BE2C (cell line): ENCODE results near the gene BAZ1B.

ENCODE experiments used
- DNase-seq: peaks from one replicate; pipeline ENCODE4 v3.0.0-alpha.2; 2020
- H3K27me3 ChIP-seq: fragments of 250-450 bp; sonication (Bioruptor Pico); 2 replicates; pipeline ENCODE4 v1.5.1; 2020; ENCODE audit warnings: mild to moderate bottlenecking
- H3K36me3 ChIP-seq: fragments of 250-450 bp; sonication (Bioruptor Pico); 2 replicates; pipeline ENCODE4 v1.5.1; 2020; ENCODE audit warnings: mild to moderate bottlenecking
- H3K4me1 ChIP-seq: fragments of 250-450 bp; sonication (Bioruptor Pico); 2 replicates; pipeline ENCODE4 v1.5.1; 2020
- H3K4me3 ChIP-seq: 2 replicates; pipeline ENCODE4 v1.5.1; 2011; ENCODE audit warnings: low read depth, low read length
- H3K9me3 ChIP-seq: fragments of 250-450 bp; sonication (Bioruptor Pico); 2 replicates; pipeline ENCODE4 v1.5.1; 2020
- TF ChIP-seq, protein P1 (sequence below): IDR thresholded peaks from 2 replicates; pipeline ENCODE4 v1.5.1; 2012; ENCODE audit warnings: mild to moderate bottlenecking, low read depth, low read length

BAZ1B gene

DNA sequence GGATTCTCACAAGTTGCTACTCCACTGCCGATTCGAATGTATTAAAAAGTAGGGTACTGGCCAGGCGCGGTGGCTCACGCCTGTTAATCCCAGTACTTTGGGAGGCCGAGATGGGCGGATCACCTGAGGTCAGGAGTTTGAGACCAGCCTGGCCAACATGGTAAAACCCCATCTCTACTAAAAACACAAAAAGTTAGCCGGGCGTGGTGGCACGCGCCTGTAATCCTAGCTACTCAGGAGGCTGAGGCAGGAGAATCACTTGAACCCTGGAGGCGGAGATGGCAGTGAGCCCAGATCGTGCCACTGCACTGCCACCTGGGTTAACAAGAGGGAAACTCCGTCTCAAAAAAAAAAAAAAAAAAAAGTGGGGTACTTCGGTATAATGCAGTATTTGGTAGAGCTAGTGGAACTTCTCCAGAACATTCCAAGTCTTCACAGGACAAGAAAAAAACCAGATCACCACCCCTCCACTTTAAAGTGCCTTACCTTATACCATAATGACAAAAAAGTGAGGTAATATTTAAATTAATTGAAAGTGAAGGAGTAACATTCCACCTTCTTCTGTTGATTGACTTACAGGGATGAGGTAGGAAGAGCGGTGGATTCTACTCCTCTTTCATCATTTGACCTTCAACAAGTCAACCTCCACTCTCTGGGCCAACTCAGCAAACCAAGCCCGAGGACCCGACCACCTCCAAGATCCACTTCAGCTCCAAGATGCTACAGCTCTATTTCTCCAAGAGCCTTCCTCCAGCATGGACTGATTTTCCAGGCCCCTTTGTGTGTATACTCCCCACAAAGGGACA lies 2.0 kb downstream of the BAZ1B start:
- Histone ChIP-seq H3K4me3 (peak overlapping the region; percentile 72), H3K9me3 (no peaks in the 10 kb centered on the region), H3K27me3 (no peaks in the 10 kb centered on the region), H3K36me3 (peaks cover 54% of the 10 kb centered on the region), H3K4me1 (no peaks in the 10 kb centered on the region)
- TF ChIP-seq, protein P1, sequence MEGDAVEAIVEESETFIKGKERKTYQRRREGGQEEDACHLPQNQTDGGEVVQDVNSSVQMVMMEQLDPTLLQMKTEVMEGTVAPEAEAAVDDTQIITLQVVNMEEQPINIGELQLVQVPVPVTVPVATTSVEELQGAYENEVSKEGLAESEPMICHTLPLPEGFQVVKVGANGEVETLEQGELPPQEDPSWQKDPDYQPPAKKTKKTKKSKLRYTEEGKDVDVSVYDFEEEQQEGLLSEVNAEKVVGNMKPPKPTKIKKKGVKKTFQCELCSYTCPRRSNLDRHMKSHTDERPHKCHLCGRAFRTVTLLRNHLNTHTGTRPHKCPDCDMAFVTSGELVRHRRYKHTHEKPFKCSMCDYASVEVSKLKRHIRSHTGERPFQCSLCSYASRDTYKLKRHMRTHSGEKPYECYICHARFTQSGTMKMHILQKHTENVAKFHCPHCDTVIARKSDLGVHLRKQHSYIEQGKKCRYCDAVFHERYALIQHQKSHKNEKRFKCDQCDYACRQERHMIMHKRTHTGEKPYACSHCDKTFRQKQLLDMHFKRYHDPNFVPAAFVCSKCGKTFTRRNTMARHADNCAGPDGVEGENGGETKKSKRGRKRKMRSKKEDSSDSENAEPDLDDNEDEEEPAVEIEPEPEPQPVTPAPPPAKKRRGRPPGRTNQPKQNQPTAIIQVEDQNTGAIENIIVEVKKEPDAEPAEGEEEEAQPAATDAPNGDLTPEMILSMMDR, result no peak
- no peak for DNase-seq

DNA sequence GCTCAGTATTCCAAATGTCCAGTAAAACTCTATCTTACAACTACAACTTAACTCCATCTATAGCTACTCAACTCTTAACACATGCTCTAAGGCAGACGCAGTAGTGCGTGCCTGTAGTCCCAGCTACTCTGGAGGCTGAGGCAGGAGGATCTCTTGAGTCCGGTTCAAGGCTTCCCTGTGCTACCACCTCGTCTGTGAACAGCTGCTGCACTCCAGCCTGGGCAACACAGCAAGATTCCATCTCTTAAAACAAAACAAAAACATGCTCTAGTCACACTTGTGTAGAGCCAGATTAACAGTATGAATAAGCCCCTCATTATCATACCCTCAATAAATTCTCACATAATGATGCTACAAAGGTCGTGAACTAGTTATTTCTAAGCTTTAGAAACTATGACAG lies 3.6 kb downstream of the BAZ1B start:
- H3K9me3 ChIP-seq, result no peaks in the 10 kb centered on the region
- peaks cover 70% of the 10 kb centered on the region for H3K36me3 ChIP-seq
- H3K4me1 ChIP-seq, result no peaks in the 10 kb centered on the region
- no peaks in the 10 kb centered on the region for H3K27me3 ChIP-seq
- DNase-seq, result no peak
- peak overlapping the region; percentile 72 for H3K4me3 ChIP-seq
- TF ChIP-seq, protein P1, result no peak

DNA sequence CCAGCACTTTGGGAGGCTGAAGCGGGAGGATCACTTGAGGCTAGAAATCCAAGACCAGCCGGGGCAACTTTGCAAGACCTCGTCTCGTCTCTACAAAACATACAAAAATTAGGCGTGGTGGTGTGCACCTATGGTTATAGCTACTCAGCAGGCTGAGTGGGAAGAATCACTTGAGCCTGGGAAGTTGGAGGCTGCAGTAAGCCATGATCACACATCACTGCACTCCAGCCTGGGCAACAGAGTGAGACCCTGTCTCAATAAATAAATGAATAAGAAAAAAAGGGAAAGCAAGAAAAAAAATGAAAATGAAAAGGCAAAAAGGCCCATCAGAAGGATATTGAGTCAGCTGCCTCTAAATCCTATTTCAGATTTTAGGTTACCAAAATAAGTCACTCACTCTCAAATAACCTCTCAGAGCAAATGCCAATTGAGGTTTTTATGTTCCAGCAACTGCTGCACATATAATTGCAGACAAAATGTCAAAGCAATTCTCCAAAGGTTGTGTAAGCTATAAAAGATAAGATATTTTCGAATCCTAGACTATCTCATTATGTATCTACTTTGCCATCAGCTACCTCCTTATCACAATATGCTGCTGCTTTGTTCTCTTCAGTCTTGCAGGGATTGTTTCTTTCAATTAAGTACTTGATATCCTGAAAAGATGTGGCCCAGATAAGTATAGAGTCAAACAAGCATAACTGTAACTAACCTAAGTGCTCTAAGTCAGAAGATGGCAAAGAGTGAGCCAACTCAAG lies 4.7 kb downstream of the BAZ1B start:
- H3K36me3 ChIP-seq, result peaks cover 80% of the 10 kb centered on the region
- no peaks in the 10 kb centered on the region for H3K27me3 ChIP-seq
- H3K9me3 ChIP-seq, result no peaks in the 10 kb centered on the region
- TF ChIP-seq, protein P1, result no peak
- H3K4me1 ChIP-seq, result no peaks in the 10 kb centered on the region
- no peak overlapping the region for H3K4me3 ChIP-seq
- DNase-seq, result no peak

DNA sequence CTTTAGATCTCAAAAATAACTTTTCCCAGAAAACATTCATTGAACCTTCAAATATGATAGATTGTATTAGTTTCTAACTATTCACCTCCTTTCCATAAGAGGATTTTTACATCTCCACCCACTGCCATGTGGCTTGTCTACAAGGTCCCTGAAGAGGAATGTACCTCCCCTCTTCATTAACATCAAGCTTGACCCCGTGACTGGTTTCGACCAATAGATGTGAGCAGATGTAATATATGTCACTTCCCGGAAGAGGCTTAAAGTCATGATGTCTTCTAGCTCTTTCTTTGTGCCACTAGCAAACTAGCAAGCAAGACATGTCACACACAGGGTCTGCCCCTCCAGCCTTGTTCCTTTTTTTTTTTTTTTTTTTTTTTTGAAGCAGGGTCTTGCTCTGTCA lies 6.9 kb downstream of the BAZ1B start:
- TF ChIP-seq, protein P1, result no peak
- no peaks in the 10 kb centered on the region for H3K4me1 ChIP-seq
- peaks cover 91% of the 10 kb centered on the region for H3K36me3 ChIP-seq
- no peaks in the 10 kb centered on the region for H3K9me3 ChIP-seq
- H3K27me3 ChIP-seq, result no peaks in the 10 kb centered on the region
- no peak overlapping the region for H3K4me3 ChIP-seq
- no peak for DNase-seq

DNA sequence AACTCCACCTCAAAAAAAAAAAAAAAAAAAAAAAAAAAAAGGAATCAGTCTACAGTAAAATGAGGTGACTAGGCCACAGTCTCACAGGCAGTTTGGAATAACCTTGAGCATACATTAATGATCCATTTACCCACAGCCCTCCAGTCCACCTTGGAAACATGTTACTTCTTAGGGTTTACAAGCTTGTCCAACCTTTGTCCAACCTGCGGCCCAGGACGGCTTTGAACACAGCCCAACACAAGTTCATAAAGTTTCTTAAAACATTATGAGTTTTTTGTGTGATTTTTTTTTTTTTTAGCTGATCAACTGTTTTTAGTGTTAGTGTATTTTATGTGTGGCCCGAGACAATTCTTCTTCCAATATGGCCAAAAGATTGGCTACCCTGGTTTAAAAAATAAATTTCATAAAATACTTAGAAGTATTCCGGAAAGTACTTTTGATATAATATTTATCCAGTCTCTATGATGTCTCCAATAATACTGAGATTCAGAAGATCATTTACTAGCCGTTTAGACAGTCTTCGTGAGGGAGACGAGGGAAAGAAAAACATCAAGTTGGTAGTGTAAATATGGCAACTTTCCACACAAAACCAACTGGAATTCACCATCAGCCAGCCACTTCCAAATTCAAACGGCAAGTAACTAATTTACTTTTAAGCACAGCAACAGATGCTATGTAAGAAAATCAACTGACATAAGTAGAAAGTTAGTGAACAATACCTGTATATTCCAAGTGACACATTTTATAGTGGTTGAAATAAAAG lies 9.9 kb downstream of the BAZ1B start:
- TF ChIP-seq, protein P1, result no peak
- Histone ChIP-seq H3K9me3 (no peaks in the 10 kb centered on the region), H3K36me3 (peaks cover 95% of the 10 kb centered on the region), H3K4me1 (no peaks in the 10 kb centered on the region), H3K4me3 (no peak overlapping the region), H3K27me3 (no peaks in the 10 kb centered on the region)
- DNase-seq, result no peak
